Mesodermal cell (in vitro differentiated cells): ENCODE measurements around the gene RPH3AL.
"Not testable (repeated sequence)": the region's sequence is repeated elsewhere in the genome, so short reads cannot be mapped to it uniquely, and the experiment has no call there.

ENCODE experiments used
- H3K27ac ChIP-seq: 2 replicates; pipeline ENCODE4 v1.7.0; 2013; ENCODE audit warnings: mild to moderate bottlenecking, low read depth, low read length, moderate library complexity; ENCODE audit not compliant: severe bottlenecking
- H3K36me3 ChIP-seq: 2 replicates; pipeline ENCODE4 v1.7.1; 2013; ENCODE audit warnings: mild to moderate bottlenecking, low read length, moderate library complexity; ENCODE audit not compliant: control insufficient read depth, insufficient read depth
- H3K4me1 ChIP-seq: one replicate; pipeline ENCODE4 v1.7.1; 2013; ENCODE audit warnings: mild to moderate bottlenecking, low read length; ENCODE audit not compliant: insufficient read depth, control insufficient read depth, poor library complexity, severe bottlenecking
- H3K4me3 ChIP-seq: 2 replicates; pipeline ENCODE4 v1.7.0; 2013; ENCODE audit warnings: low read length, control low read depth, mild to moderate bottlenecking; ENCODE audit not compliant: insufficient read depth, poor library complexity, severe bottlenecking; ENCODE audit errors: extremely low read depth
- H3K9me3 ChIP-seq: 2 replicates; pipeline ENCODE4 v1.7.1; 2013; ENCODE audit warnings: mild to moderate bottlenecking, low read length, moderate library complexity; ENCODE audit not compliant: control insufficient read depth
- WGBS, 2 experiments: methylation state at CpG; one replicate each; pipeline ENCODE4 v1.1.5; 2013; ENCODE audit warnings: missing lambda C conversion rate in 2 of 2; ENCODE audit not compliant: insufficient coverage in 2 of 2; 5-methylcytosine and 5-hydroxymethylcytosine counted together

RPH3AL gene

DNA sequence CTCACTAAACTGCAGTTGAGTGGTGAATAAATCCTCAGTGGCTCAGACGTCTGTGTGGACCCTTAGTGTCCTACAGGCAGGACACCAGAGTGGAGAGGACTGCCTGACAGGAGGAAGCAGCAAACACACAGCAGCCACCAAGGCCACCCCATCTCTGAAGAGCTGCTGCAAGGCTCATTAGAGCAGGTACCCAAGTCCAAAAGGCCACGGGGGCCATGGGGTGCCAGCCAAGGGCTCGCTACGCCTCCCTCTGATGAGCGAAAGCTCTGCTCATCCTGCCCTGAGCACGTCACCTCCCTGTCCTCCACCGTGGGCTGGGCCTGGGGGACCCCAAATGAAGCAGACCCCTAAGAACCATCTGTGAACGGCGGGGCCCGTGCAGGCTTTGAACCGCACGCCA is 101.1 kb downstream of the RPH3AL start:
- Histone ChIP-seq H3K36me3 (no peaks in the 10 kb centered on the region), H3K9me3 (no peaks in the 10 kb centered on the region), H3K4me3 (no peak overlapping the region), H3K27ac (no peak overlapping the region), H3K4me1 (no peaks in the 10 kb centered on the region)
- WGBS, 2 experiments: 90 to 93% methylated on average over 8 to 10 of the region's 12 CpGs

DNA sequence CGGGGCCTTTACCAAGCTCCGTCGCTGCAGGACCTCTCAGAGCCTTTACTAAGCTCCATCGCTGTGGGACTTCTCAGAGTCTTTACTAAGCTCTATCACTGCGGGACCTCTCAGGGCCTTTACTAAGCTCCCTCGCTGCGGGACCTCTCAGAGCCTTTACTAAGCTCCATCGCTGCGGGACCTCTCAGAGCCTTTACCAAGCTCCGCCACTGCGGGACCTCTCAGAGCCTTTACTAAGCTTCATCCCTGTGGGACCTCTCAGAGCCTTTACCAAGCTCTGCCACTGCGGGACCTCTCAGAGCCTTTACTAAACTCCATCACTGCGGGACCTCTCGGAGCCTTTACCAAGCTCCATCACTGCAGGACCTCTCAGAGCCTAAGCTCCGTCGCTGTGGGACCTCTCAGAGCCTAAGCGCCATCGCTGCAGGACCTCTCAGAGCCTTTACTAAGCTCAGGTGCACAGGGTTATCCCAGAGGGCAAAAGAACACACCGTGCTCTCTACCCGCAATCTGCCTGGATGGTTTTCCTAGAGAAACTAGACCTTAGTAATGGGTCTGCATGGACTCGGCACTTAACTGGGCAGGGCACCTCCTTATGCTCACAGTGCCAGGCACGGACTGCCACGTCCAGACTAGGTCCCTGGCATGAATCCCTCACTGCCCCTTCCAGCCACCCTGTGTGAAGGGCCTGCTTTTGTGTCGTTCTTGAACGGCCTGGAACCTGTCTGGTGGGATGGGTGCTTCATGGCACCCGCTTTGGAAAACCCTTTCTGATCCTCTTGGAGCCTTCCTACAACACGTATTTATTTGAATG is 101.9 kb downstream of the RPH3AL start:
- Histone ChIP-seq H3K27ac (no peak overlapping the region), H3K4me1 (no peaks in the 10 kb centered on the region), H3K36me3 (no peaks in the 10 kb centered on the region), H3K9me3 (no peaks in the 10 kb centered on the region), H3K4me3 (no peak overlapping the region)
- WGBS, 2 experiments: 90 to 92% methylated on average over 24 to 26 of the region's 27 CpGs

DNA sequence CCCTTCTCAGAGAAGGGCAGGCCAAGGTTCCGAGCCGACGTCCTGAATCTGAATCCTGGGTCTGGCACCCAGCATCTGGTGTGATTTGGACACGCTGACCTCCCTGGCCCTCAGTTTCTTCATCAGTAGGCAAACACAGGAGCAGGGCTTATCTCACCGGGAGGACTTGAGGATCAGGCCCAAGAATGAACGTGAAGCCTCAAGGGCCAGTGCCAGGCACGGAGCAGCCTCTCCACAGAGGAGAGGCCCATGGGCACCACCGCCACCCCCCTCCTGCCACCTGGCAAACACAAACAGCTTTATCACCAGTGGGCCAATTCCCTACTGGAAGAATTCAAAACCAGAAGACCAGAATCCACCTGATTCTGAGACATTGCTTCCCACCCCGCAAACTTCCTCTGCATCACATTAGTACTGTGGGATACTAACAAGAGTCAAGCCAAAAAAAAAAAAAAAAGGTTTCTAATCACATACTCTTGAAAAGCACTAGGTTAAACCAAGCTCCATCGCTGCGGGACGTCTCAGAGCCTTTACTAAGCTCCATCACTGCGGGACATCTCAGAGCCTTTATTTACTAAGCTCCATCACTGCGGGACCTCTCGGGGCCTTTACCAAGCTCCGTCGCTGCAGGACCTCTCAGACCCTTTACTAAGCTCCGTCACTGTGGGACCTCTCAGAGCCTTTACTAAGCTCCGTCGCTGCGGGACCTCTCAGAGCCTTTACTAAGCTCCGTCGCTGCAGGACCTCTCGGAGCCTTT is 103.2 kb downstream of the RPH3AL start:
- Histone ChIP-seq H3K36me3 (no peaks in the 10 kb centered on the region), H3K9me3 (no peaks in the 10 kb centered on the region), H3K4me1 (no peaks in the 10 kb centered on the region), H3K4me3 (no peak overlapping the region), H3K27ac (no peak overlapping the region)
- 88 to 89% methylated on average over 20 to 22 of the region's 24 CpGs for WGBS, 2 experiments

DNA sequence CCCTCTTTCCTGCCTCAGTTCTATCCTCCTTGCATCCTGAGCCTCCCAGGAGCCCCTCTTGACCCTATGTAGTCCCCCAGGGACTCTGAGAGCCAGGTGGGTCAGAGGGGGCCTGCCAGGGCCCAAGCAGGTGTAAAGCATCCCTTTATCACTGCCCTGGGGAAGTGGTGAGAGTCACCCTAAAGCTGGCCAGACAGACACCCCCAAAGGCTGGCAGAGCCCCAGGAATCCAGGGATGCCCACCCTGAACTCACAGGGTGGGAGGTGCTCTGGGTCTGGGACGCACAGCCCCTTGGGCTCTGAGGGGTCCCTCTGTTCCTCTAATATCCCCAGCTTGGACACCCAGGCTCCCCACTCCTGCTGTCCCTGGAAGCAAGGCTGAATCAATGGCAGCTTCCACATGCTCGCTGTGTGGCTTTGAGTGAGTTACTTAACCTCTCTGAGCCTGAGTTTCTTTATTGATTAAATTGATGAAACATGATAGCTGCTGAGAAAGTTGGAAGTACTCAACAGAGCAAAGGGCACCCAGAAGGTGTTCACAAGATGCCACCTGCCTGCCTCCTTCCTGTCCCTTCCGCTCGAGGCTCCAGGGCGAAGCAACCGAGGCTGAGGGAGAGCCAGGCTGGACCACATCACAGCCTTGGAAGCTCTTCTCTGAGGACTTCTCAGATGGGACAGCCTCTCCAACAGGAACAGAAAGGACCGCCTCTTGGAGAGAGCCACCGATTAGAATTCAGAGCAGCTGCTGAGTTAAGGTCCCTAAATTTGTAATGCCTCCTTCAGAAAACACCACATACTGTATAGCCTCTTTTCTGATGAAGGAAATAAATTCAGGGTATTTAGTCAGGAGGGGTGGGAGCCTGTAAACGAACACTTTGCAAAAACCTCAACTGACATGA is 104.0 kb downstream of the RPH3AL start:
- Histone ChIP-seq H3K4me1 (no peaks in the 10 kb centered on the region), H3K36me3 (no peaks in the 10 kb centered on the region), H3K27ac (no peak overlapping the region), H3K9me3 (no peaks in the 10 kb centered on the region), H3K4me3 (no peak overlapping the region)
- WGBS, 2 experiments: 88% methylated on average over 5 to 9 of the region's 9 CpGs

DNA sequence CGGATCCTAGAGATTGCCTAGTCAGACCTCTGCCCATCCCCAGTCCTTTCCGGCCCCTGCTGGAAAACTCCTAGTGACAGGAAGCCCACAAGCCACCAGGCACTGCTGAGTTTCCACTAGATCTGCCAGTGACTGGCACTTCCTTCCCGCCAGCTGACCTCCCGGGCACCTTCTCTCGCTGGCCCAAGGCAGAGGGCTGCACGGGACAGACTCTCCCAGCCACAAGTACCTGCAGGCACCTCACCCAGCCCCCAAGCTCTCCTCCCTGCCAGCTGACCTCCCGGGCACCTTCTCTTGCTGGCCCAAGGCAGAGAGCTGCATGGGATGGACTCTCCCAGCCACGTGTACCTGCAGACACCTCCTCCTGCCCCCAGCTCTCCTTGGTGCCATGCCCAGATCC is 104.8 kb downstream of the RPH3AL start:
- H3K4me3 ChIP-seq: no peak overlapping the region
- no peaks in the 10 kb centered on the region for H3K9me3 ChIP-seq
- H3K27ac ChIP-seq: no peak overlapping the region
- H3K36me3 ChIP-seq: no peaks in the 10 kb centered on the region
- 65 to 75% methylated on average over 8 of the region's 8 CpGs for WGBS, 2 experiments
- no peaks in the 10 kb centered on the region for H3K4me1 ChIP-seq

DNA sequence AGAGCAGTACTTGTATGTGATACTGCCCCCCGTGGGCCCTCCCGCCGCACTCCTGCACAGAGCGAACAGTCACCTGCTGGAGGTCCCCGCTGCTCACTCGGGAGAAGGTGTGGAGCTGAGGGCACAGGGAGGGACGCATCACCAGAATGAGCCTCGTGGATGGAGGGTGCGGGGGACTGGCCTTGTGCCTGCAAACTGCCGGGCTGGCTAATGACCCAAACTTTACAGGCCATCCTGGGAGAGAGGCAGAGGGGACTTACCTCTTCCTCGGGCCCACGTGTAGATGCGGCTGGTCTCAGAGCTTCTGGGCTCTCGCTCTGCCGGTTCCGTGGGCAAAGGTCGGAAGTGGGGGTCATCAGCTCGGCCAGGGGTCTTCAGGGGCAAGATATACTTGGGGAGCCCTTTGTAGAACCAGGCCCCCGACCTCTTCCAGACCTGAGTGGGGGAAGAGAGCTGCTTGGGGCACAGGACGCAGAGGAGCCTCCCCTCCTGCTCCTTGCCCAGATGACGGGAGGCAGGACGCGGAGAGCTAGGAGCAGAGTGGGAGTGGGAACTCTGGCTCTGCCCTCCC is 105.7 kb downstream of the RPH3AL start:
- Histone ChIP-seq H3K9me3 (no peaks in the 10 kb centered on the region), H3K4me1 (no peaks in the 10 kb centered on the region), H3K4me3 (no peak overlapping the region), H3K27ac (no peak overlapping the region), H3K36me3 (no peaks in the 10 kb centered on the region)
- WGBS, 2 experiments: 88 to 89% methylated on average over 13 to 22 of the region's 23 CpGs

DNA sequence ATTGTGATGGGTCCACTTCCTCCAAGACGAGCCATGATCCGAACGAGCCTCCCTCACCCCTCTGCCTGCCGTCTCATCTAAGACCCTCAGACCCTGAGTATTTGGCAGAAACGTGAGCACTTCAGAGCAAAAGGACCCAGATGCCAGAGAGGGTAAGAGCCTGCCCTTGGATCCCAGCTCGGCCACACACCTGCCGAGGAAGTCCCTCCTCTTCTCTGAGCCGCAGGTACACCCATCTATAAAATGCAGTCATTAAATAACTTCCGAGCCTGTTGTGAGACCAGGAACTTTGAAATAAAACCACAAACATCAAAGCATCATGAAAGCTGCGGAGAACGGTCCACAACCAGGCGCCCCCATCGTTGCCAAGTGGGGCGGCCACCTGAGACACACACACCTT is 106.4 kb downstream of the RPH3AL start:
- WGBS, 2 experiments: 82 to 93% methylated on average over 8 to 12 of the region's 14 CpGs
- Histone ChIP-seq H3K4me3 (no peak overlapping the region), H3K27ac (no peak overlapping the region), H3K9me3 (no peaks in the 10 kb centered on the region), H3K4me1 (no peaks in the 10 kb centered on the region), H3K36me3 (no peaks in the 10 kb centered on the region)

DNA sequence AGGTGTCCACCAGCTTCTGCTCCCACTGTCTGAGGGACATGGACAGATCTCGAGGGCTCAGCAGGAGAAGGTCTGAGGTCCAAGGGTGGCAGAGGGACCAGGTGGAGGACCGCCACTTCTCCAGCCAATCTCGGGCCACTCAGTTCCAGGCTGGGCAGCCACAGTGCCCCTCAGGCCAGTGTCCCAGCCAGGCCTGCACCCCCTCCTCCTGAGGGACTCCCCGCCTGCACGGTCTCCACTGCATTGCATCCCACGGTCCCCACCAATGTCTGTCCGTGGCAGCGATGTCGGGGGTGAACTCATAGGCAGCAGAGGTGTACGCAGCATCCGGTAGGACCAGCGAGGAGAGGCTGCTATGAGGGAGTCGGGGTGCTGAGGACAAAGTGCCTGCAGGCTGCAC is 107.0 kb downstream of the RPH3AL start:
- Histone ChIP-seq H3K27ac (no peak overlapping the region), H3K4me1 (no peaks in the 10 kb centered on the region), H3K36me3 (no peaks in the 10 kb centered on the region), H3K4me3 (no peak overlapping the region), H3K9me3 (no peaks in the 10 kb centered on the region)
- WGBS, 2 experiments: 89 to 94% methylated on average over 12 of the region's 13 CpGs

DNA sequence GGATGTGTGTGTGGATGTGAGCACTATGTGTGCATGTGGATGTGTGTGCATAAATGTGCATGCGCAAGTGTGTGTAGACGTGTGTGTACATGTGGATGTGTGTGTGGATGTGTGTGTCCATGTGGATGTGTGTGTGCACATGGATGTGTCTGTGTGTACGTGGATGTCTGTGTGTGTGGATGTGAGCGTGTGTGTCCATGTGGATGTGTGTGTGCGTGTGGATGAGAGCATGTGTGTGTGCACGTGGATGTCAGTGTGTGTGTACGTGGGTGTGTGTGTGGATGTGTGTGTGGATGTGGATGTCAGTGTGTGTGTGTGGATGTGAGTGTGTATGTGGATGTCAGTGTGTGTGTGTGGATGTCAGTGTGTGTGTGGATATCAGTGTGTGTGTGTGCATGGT is 107.6 kb downstream of the RPH3AL start:
- Histone ChIP-seq H3K9me3 (no peaks in the 10 kb centered on the region), H3K36me3 (no peaks in the 10 kb centered on the region), H3K4me3 (no peak overlapping the region), H3K4me1 (no peaks in the 10 kb centered on the region), H3K27ac (no peak overlapping the region)
- 91 to 92% methylated on average over 5 to 7 of the region's 7 CpGs for WGBS, 2 experiments

DNA sequence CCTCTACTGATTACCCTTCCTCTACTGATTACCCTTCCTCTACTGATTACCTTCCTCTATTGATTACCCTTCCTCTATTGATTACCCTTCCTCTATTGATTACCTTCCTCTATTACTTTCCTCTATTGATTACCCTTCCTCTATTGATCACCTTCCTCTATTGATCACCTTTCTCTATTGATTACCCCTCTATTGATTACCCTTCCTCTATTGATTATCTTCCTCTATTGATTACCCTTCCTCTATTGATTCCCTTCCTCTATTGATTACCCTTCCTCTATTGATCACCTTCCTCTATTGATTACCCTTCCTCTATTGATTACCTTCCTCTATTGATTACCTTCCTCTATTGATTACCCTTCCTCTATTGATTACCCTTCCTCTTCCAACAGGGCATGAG is 108.7 kb downstream of the RPH3AL start:
- not testable (repeated sequence) for H3K4me3 ChIP-seq, H3K4me1 ChIP-seq, H3K27ac ChIP-seq, H3K36me3 ChIP-seq, H3K9me3 ChIP-seq
